Breast epithelium (tissue), 3 donors: ENCODE measurements around the gene DCAF15.

Experiments used
- POLR2A ChIP-seq: fragments of 450-650 bp; IDR thresholded peaks from one replicate; pipeline ENCODE4 v1.6.1; 2016; ENCODE audit warnings: antibody characterized with exemption, mild to moderate bottlenecking, moderate library complexity
- POLR2AphosphoS5 ChIP-seq, 3 donors: sonication (generic); formaldehyde crosslinking; IDR thresholded peaks; one replicate each; pipeline ENCODE4 v1.6.1; 2017; ENCODE audit warnings: antibody characterized with exemption in 3 of 3
- TF ChIP-seq, protein P1 (sequence below), 3 donors: fragments of 450-650 bp; IDR thresholded peaks; one replicate each; pipeline ENCODE4 v1.5.1; 2016 to 2017; ENCODE audit warnings: antibody characterized with exemption in 3 of 3, mild to moderate bottlenecking in 3 of 3, moderate library complexity in 3 of 3

DNA sequence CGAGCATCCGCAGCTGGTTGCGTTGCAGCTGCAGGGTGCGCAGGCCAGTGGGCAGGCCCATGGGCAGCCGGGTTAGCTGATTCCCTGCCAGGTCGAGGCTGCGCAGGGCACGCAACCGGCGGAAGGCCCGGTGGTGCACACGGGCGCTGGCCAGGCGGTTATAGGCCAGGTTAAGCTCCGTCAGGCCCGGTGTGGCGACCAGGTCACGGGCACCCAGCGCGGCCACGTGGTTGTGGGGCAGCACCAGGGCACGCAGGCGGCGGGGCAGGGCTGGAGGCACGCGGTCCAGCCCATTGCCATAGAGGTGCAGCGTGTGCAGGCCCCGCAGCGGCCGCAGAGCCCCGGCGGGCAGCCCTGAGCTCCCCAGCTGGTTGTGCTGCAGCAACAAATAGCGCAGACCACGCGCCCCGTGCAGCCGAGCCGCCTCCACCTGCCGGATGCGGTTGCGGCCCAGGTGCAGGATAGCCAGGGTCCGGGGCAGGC, 19.4 kb upstream of the DCAF15 start:
- TF ChIP-seq, protein P1, sequence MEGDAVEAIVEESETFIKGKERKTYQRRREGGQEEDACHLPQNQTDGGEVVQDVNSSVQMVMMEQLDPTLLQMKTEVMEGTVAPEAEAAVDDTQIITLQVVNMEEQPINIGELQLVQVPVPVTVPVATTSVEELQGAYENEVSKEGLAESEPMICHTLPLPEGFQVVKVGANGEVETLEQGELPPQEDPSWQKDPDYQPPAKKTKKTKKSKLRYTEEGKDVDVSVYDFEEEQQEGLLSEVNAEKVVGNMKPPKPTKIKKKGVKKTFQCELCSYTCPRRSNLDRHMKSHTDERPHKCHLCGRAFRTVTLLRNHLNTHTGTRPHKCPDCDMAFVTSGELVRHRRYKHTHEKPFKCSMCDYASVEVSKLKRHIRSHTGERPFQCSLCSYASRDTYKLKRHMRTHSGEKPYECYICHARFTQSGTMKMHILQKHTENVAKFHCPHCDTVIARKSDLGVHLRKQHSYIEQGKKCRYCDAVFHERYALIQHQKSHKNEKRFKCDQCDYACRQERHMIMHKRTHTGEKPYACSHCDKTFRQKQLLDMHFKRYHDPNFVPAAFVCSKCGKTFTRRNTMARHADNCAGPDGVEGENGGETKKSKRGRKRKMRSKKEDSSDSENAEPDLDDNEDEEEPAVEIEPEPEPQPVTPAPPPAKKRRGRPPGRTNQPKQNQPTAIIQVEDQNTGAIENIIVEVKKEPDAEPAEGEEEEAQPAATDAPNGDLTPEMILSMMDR (IDR thresholded peaks at IDR 0.05), result no peak
- TF ChIP-seq POLR2A (no peak), POLR2AphosphoS5 (IDR thresholded peaks at IDR 0.05) (no peak)
